Panc1 (cell line): ENCODE results near the gene MAG. TPM values are rescaled to one million over a fixed set of nuclear protein-coding genes. Genes with fewer than 3 reads are reported as not detected.

Experiments
- microRNA-seq: library from miRNA; unstranded; fragments of <30 nt; microRNA quantifications from one replicate; pipeline ENCODE4 v1.1.0, GENCODE V29; 2020; ENCODE audit not compliant: unreplicated experiment
- total RNA-seq: library from RNA; stranded (reverse); gene quantifications from one replicate; pipeline ENCODE4 v1.2.1, GENCODE V29; 2021; ENCODE audit not compliant: unreplicated experiment

The MAG gene
- total RNA-seq, 1 experiment from 2014 or later: not detected

Small RNA genes lying within 50 kb of the gene (microRNA-seq; reads per million reads assigned to microRNA genes)
- not detected for gene MIR5196

Other genes starting within 250 kb of the MAG start
- not detected for gene FXYD3, start 176.3 kb upstream of the MAG start, total RNA-seq
- 0.18 TPM for gene LGI4, start 157.1 kb upstream of the MAG start, total RNA-seq
- gene FXYD1, start 153.3 kb upstream of the MAG start, total RNA-seq: not detected
- gene FXYD7, start 148.9 kb upstream of the MAG start, total RNA-seq: not detected
- 33.6 TPM for gene FXYD5, start 137.4 kb upstream of the MAG start, total RNA-seq
- gene FAM187B, start 63.4 kb upstream of the MAG start, total RNA-seq: not detected
- 64.7 TPM for gene LSR, start 43.2 kb upstream of the MAG start, total RNA-seq
- 121 TPM for gene USF2, start 23.2 kb upstream of the MAG start, total RNA-seq
- gene HAMP, start 9.6 kb upstream of the MAG start, total RNA-seq: 0.31 TPM
- gene CD22, start 37.0 kb downstream of the MAG start, total RNA-seq: 0.74 TPM
- not detected for gene FFAR1, start 55.7 kb downstream of the MAG start, total RNA-seq
- not detected for gene FFAR3, start 66.3 kb downstream of the MAG start, total RNA-seq
- gene GPR42, start 78.9 kb downstream of the MAG start, total RNA-seq: not detected
- not detected for gene FFAR2, start 156.1 kb downstream of the MAG start, total RNA-seq
- not detected for gene KRTDAP, start 198.3 kb downstream of the MAG start, total RNA-seq
- 5.6 TPM for gene DMKN, start 221.5 kb downstream of the MAG start, total RNA-seq
- gene SBSN, start 236.2 kb downstream of the MAG start, total RNA-seq: 0.39 TPM
- not detected for gene GAPDHS, start 241.3 kb downstream of the MAG start, total RNA-seq